ENCODE results near the gene PIAS4. TPM values are rescaled to one million over a fixed set of nuclear protein-coding genes. Genes with fewer than 3 reads are reported as not detected.

Gene PIAS4
- total RNA-seq, 1 donor from 2014 or later, result 56.3 TPM

Small RNA genes within 50 kb of the gene (microRNA-seq; reads per million reads assigned to microRNA genes)
- gene MIR637 (ENCODE audit: borderline number of aligned reads, unreplicated experiment), result not detected

Other genes starting within 250 kb of the PIAS4 start
- 31.4 and 33.3 TPM in 2 replicates for gene APBA3, start 246.0 kb upstream of the PIAS4 start, total RNA-seq
- gene MRPL54, start 245.1 kb upstream of the PIAS4 start, total RNA-seq, result 38.6 and 39.8 TPM in 2 replicates
- gene RAX2, start 235.5 kb upstream of the PIAS4 start, total RNA-seq, result not detected in 2 replicates
- gene MATK, start 221.4 kb upstream of the PIAS4 start, total RNA-seq, result 1.8 TPM in 2 replicates
- 3.5 and 3.9 TPM in 2 replicates for gene ZFR2, start 138.7 kb upstream of the PIAS4 start, total RNA-seq
- gene ATCAY, start 127.1 kb upstream of the PIAS4 start, total RNA-seq, result 0.43 and 1.1 TPM in 2 replicates
- 1.4 and 2.3 TPM in 2 replicates for gene NMRK2, start 74.7 kb upstream of the PIAS4 start, total RNA-seq
- 105 and 106 TPM in 2 replicates for gene DAPK3, start 36.6 kb upstream of the PIAS4 start, total RNA-seq
- 3,028 and 3,054 TPM in 2 replicates for gene EEF2, start 22.3 kb upstream of the PIAS4 start, total RNA-seq
- gene ZBTB7A, start 59.2 kb downstream of the PIAS4 start, total RNA-seq, result 18.4 and 19.1 TPM in 2 replicates
- gene MAP2K2, start 116.4 kb downstream of the PIAS4 start, total RNA-seq, result 149 and 154 TPM in 2 replicates
- 2.4 and 2.9 TPM in 2 replicates for gene CREB3L3, start 145.9 kb downstream of the PIAS4 start, total RNA-seq
- 33.2 and 35.1 TPM in 2 replicates for gene SIRT6, start 174.8 kb downstream of the PIAS4 start, total RNA-seq
- 0.89 and 1.6 TPM in 2 replicates for gene ANKRD24, start 175.0 kb downstream of the PIAS4 start, total RNA-seq
- gene EBI3, start 221.8 kb downstream of the PIAS4 start, total RNA-seq, result not detected in 2 replicates
- 22.4 and 23.9 TPM in 2 replicates for gene YJU2, start 239.3 kb downstream of the PIAS4 start, total RNA-seq

Data from progenitor cell of endocrine pancreas (in vitro differentiated cells).